HG03432 (cell line): ENCODE data around the gene TRIO.

Source experiments
- ATAC-seq: cut with Tn5 transposase; IDR thresholded peaks from one replicate; pipeline ENCODE4 v1.9.1; 2021; ENCODE audit warnings: mild to moderate bottlenecking, moderate library complexity; ENCODE audit not compliant: unreplicated experiment

The TRIO gene

DNA sequence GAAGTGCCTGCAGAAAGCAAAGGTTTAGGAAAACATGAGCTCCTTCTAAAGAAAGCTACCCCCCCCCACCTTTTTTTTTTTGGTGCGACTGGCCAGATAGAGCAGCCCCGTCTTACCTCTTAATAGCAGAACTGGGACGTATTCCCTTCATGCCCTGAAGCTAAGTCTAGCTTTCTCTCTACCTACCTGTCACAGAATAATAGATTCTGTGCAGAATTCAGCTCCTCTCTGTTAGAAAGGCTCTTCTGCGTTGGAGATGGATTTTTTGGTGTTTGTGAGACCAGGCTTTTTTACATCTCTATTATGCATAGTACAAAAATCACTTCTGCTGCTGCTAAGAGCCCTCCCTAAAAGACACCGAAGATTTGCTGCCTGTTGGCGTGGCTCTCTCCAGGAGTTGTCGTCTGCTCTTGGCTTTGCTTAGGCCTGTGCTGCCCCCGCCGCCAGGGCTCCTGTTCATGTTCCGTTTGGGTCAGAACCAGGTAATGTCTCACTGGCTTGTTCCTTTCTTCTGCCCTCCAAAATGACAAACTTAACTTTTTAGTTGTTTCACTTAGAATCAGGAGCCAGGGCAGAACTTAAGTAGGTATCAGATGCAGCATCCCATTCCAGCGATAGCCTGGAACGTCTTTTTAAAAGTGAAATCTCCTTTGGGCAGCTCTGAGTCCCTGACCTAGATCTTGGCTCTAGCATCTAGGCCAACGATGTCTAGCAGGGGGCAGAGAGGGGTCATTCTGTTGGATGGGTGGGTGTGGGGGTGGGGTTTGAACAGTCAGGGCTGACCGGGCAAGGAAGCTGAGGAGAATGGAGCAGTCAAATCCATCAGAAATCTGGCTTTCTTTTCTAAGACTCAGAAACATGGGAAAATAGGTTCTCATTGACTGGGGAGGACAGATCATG lies 2.5 kb downstream of the TRIO start:
- ATAC-seq: no peak

DNA sequence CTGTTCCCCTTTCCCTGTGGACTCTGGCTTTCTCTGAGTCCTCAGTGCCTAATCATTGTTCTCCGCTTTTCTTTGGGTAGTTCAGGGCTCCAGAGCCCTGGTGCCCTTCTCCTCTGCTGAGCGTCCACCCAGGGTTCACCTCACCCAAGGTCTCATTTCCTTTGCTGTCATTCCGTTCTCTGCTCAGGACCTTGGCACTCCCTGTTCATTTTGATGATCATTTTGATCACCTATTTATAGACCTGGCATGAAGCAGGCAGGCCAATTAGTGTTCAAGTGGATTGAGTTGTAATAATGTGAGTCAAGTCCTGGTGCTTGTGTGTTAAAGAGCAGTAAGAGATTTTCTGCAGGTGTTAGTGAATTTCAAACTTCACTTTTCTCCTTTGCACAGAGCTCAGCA lies 3.6 kb downstream of the TRIO start:
- ATAC-seq: no peak

DNA sequence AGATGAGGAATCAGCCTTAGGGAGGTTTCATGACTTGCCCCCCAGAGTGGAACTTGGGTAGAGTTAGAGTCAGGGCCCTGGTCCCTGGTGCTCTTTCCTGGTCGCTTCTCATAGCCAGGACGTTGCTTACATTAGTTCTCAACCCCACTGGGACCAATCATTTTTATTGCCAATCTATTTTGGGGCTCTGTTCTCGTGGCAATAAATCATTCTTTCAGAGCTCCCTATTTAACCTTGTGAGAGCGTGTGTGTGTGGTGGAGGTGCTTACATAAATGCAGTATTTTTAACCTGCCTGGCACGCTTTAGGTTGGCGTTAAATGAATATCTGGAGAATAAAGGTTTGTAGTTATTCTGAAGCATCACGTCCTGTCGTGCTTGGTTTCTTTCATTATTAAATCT lies 4.1 kb downstream of the TRIO start:
- ATAC-seq: no peak

DNA sequence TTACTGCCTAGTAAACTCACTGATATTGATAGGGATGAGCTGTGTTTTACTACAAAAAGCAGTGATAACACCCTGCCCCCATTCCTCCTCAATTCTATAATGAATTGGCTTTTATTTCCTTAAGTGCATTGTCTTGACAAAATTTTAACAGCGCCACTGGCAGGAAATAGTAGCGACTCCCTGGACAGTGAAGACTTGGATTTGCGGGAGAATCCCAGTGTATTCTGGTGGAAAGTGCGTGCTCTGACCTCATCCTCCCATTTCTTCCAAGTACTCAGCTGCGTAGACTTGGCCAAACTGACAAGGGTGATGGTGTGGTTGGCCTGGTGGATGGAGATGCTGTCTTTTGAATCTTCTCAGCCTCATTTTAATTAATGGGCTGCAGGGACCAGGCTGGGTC lies 5.3 kb downstream of the TRIO start:
- ATAC-seq: no peak

DNA sequence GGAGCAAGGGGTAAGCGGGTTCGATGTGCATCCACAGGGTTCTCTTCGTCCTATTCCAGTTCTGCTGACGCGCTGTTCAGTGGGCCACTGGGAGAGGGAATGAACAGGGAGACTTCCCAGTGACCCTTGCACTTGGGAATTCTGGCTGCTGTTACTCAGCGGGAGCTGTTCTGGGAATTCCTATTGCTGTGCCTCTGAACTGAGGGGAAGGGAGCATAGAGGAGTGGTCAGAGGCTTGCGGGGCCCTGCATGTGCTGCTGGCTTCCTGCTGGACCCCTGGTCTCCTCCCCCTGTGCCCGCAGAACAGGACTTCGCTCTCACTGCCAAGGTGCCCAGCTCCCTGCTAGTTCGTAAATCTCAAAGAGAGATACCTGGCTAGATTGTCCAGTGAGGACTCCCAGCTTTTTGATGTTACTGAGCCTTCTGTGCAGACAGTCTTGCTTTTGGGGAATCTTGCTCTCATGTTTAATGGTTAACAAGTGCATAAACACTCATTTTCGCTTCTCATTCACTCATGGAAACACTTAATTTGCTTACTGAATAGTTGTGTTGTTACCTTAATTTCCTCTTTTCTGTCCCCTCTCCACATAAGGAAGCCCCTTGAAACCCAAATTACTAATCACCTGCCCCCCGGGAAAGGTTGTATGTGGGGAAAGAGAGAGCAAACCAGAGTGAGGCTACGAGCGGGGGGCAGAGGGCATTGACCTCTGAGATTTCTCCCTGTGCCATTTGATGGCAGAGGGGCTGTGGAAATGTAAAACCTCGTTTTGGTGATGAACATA lies 5.9 kb downstream of the TRIO start:
- no peak for ATAC-seq

DNA sequence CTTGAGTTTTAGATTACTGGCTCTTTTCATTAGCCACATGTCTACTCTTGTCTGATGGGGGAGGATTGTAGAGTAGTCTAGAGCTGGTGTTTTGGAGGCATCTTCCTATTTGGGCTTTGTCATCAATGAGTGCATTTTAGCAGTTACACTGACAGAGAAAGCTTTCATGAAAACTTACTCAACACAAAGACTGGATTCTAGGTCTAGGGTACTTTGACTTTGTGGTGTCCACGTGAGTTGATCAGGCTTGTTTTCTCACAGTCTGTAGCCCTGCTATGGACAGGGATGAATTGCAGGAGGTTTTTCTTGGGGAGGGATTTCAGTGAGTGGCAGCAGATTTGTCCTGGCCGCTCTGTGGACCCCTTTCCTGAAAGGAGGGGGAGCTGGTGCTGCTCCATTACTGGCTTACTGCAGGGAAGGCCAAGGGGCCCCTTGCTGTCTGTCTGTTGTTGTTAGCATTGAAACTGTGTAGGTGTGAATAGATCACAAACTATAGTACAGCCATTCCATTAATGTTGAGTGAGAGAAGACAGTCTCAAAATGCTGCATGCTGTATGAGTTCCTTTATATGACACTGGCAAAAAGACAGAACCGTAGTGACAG lies 6.6 kb downstream of the TRIO start:
- ATAC-seq: no peak

DNA sequence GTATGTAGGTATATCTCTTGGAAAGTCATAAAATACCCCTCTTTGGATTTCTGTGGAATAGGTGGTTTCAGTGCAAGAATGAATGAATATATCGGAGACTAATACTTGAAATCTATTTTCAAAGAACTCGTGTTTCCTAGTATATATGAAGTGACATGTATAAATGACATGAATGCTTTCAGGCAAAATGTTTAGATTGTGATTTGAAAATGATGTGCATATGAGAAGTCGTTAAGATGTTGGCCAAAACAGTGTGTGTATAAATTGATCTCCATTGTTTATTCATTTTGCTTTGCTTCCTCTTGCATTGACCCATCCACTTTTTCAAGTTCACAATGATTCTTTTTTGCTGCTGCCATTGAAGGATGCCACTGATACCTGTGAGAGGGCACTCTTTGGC lies 8.3 kb downstream of the TRIO start:
- ATAC-seq: no peak

DNA sequence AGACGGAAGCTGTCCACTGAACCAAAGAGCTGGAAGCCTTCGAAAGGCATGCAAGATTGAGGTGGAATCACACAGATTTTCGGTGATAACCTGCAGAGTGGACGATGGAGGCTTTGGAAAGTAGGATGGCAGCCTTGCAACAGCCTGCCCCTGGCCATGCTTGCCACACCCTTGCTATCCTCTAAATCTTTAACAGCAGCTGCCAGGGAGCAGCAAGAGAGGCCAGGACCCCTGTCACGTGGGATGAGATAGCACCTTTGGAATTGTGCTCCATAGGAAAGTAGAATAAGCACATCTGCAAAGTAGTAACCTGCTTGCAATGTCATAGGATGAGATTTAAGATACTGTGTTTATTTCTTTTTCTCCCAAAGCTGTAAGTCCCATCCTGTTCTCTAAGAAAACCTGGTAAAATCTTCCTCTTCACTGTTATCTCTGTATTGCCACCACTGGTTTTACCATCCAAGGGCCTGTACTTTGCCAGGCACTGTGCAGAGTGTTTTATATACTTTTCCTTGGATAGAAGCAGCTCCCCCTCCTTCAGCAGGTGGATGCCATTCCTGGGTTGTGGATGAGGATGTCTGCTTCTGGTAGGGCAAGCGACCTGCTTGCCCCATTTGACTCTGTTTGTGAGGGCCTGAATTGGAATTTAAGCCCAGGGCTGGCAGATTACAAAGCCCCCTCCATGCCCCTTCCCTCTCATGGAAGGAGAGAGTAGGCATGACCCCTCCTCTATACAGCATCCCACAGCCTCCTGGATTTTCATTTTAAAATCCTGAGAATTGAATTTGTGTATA lies 10.1 kb downstream of the TRIO start:
- no peak for ATAC-seq

DNA sequence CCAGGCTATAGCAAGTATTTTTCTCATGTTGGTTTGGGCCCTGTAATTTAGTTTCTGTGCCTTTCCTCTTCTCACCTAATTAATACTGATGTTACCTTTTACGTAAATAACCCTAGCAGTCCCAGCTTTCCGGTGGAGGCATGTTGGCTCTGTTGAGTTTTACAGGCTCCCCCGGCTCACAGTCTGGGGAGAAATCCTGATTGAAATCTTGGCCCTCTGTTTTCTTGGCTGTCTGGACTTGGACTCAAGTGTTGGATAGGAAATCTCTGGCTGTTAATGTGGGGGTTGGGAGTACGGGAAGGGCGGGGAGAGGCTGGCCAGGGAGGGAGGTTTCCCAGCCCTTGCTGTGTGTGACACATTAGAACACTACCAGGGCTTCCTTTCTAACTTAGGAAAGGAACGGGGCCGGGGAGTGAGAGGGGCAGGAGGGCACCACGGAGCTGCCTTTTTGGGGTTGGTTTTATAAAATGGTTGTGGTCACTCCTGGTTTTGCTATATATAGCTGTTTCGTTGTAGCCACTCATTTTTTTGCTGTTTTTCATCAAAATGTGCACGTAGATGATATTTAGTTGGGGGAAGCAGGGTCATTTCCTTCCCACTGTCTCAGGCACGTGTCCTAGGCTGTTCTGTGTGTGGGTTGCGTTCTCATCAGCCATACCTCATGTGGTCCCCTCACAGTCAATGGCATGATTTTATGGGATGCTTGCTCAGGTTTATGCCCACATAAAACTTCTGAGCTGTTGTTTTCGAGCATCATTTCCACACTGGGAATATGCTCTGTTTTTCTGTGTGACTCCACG lies 11.0 kb downstream of the TRIO start:
- peak; percentile 38 for ATAC-seq

DNA sequence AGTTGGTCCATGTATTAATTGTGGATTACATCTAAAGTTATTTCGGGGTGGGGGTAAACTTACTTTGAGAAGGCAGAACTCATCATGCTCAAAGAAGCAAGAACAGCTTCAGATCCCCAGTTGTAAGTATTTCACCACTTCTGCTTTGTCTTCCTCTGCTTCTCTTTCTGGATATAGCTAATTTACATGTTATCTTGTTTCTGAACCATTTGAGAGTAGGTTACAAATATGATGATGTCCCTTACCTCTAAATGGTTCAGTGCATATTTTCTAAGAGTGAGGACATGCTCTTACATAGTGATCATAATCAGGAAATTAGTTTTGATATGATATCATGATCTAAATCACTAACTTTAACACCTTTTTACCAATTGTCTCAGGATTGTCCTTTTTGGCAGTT lies 11.9 kb downstream of the TRIO start:
- ATAC-seq: peak; percentile 62

DNA sequence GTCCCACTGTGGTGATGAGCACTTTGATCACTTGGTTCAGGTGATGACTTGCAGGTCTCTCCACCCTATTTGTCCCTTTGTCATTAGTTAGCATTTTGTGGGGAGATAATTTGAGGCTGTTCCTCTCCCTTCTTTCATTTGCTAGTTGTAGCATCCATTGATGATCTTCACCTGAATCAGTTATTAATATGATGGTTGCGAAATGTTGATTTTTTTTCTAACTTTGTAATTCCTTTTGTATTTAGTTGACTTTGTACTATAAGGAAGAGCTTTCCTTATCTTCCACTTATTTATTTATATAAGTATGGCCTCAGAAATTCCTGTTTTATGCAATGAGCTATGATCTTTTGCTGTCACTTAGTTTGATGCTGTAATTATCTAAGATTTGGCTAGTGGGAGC lies 12.6 kb downstream of the TRIO start:
- no peak for ATAC-seq

DNA sequence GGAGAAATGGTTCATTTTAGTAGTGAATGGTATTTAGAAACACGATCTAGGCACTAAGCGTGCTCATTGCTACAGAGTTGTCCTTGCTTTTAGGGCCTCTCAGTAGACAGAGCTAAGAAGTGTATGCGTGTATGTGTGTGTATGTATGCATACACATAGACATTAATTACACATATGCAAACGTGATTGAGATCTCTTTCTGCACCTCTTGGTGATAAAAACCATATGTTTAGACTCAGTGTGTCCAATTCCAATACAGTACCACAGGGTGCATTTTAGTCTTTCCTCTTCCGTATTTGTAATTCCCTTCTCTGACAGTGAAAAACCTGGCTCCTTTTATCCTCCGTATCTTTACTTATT lies 13.1 kb downstream of the TRIO start:
- peak; percentile 10 for ATAC-seq

DNA sequence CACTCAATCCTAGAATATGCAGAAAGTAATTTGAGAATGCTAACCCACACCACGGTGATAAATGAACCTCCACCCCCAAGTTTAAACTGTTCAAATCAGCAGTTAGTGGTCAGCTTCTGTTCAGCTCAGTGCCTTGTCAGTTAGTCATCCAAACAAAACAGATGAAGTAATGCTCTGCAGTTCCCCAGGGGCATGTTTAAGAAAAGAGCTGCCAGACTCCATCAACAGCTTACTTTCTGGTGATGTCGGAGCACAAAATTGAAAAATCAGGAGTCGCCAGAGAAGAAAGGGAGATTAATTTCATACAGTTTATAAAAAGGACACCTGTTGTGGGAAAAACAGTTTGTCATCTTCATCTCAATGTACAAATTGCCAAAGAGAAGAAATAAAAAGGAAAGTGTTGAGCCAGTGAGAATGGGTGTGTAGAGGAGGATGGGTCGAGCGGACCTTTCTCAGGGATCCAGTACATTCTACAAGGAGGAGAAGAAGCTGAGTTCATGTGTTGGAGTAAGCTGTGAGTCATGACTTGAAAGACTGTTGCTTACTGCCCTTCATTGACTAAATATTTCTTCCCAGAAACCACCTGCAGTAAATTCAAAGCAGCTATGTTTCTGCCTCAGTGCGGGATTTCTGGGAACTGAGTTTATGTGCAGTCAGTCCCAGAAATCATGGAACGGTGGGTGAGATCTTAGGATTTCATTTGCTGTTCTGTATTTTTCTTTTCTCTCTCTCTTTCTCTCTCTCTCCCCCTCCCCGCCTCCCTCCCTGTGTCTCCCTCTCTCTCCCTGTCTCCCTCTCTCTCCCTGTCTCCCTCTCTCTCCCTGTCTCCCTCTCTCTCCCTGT lies 13.7 kb downstream of the TRIO start:
- peak; percentile 69 for ATAC-seq

DNA sequence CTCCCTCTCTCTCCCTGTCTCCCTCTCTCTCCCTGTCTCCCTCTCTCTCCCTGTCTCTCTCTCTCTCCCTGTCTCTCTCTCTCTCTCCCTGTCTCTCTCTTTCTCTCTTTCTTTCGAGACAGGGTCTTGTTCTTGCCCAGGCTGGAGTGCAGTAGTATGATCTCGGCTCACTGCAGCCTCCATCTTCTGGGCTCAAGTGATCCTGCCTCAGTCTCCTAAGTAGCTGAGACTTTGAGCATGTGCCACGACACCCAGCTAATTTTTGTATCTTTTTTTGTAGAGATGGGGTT lies 14.3 kb downstream of the TRIO start:
- ATAC-seq: no peak

DNA sequence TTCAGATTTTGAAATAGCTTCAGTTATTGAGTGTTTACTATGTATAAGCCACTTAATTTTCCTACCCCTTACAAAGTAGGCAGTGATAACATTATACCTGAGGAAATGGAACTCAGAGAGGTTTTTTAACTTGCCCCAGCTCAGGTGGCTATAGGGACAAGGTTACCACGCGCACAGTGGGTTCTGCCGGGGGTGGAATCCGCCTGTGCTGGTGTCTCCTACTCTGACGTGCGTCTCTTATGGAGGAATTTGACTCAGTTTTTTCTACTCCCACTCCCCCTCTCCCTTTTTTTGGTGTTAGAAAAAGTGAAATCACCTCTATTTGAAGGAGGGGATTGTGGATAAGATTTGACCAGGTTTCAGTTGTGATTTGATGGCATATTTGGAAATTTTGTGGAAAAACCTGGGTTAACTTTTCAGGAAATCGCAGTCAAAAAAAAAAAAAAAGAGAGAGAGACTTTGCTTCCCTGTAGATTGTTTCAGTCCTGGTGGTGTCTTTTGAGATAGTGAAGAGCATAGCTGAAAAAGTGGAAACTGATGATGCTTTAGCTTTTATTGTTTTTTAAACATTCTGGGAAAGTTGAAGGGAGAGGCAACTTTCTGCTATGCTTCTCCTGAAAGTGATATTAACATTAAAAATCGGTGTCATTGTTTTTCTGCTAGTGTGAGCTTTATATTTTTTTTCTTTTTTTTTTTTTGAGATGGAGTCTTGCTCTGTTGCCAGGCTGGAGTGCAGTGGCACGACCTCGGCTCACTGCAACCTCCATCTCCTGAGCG lies 15.9 kb downstream of the TRIO start:
- no peak for ATAC-seq

DNA sequence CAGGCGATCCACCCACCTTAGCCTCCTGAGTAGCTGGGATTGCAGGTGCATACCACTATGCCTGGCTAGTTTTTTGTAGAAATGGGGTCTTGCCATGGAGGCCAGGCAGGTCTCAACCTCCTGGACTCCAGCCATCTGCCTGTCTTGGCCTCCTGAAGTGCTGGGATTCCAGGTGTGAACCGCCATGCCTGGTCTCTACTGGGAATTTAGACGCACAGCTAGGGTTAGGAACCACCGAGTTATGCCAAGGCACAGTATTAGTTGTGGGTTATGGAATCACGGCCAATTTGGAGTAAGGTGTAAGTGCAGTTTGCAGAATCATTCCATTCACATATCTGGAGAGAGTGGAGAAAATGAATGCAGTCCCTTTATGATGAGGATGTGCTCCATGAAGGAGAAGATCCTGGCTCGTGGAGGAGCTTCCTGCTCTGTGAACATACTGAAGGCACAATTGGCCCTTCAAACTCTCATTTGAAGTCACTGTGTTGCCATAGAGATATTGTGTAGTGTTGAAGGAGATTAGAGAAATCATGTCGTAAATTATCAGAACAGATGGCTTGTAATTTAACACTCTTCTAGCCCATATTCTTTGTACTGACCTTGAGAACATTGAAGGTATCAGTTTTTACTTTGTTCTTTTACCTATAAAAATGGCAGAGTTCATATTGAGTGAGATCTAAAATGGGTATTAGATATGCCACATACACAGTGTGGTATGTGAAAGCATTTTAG lies 18.8 kb downstream of the TRIO start:
- no peak for ATAC-seq

DNA sequence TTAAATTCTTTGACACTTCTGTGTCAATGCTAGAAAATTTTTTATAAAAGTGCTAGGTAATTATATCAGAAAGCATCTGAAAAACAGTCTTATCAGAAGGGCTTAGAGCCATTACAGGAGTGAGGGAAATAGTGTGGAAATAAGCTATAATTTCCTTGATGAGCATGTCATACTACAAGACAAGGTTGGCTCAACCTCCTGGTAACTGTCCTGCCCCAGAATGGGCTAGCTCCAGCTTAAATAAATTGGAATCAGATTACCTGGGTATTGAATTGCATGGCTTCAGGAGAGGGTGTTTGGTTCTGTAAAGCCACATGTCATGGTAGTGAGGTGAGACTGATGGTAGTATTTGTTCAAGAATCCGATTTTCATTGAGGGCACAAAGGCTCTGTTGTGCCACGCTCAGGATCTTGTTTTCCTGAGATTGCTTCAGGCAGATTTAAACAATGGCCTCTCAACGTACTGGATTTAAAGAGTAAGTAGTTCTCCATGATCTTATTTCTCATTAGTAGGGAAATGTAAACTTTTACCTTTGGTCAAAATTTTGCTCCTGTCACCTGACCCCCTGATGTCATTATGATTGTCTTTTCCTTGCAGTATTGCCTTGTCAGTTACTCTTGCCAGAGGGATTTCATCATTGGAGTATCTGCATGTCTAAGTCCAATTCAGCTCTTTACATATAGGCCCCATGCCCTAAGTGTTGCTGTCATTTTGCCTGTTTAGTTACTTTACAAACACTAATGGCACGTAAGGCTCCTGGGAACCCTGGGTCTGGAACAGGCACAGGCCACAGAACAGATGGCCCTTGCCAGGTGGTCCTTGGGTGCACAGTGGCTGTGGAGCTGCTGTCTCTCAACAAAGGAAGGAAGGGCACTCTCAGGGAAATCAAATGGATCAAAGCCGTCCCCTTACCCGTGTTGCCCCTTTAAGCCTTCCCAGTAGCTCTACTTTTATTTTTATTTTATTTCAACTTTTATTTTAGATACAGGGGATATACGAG lies 21.3 kb downstream of the TRIO start:
- no peak for ATAC-seq
